ENCODE results near the gene PRPF40A. TPM values are rescaled to one million over a fixed set of nuclear protein-coding genes. Genes with fewer than 3 reads are reported as not detected.

PRPF40A gene
- total and polyA plus RNA-seq, 8 donors = 11.3 to 185 (median 71.7) TPM

- H3K9me3 ChIP-seq = no peaks in the 10 kb centered on the region
- H3K4me1 ChIP-seq = peaks cover 15 to 37% (median 26%) of the 10 kb centered on the region in 4 donors
- no peak for DNase-seq
- H3K27me3 ChIP-seq = no peaks in the 10 kb centered on the region
- intact Hi-C loops (cut with DNase I; ENCODE audit: low total_unique reads) = no loop called here
- WGBS, 5 donors = 39 to 78% (median 44%) methylated on average over 3 to 4 of the region's 4 CpGs
- H3K4me3 ChIP-seq = no peak overlapping the region
- TF ChIP-seq POLR2A (IDR thresholded peaks at IDR 0.05) = no peak
- TF ChIP-seq POLR2AphosphoS5 (IDR thresholded peaks at IDR 0.05) = no peak
- no peak for TF ChIP-seq CTCF (IDR thresholded peaks at IDR 0.05)
- peak overlapping the region in 1 of 5 donors; percentile 40 for H3K27ac ChIP-seq
- peaks cover 6 to 60% (median 46%) of the 10 kb centered on the region in 4 donors for H3K36me3 ChIP-seq
Measured at GRCh38 chr2:152646264-152646663, 71.0 kb downstream of the PRPF40A start.

GRCh38 chr2:152644189-152644873 lies 72.9 kb downstream of the PRPF40A start:
- intact Hi-C loops (cut with DNase I; ENCODE audit: low total_unique reads) = no loop called here
- Histone ChIP-seq H3K36me3 (peaks cover 22 to 66% (median 59%) of the 10 kb centered on the region in 4 donors), H3K4me3 (no peak overlapping the region), H3K27ac (no peak overlapping the region), H3K27me3 (no peaks in the 10 kb centered on the region), H3K9me3 (no peaks in the 10 kb centered on the region), H3K4me1 (peaks cover 15 to 28% (median 21%) of the 10 kb centered on the region in 4 donors)
- TF ChIP-seq EP300 (IDR thresholded peaks at IDR 0.05) = no peak
- TF ChIP-seq POLR2AphosphoS5 (IDR thresholded peaks at IDR 0.05) = no peak
- no peak for TF ChIP-seq CTCF (IDR thresholded peaks at IDR 0.05)
- no peak for TF ChIP-seq POLR2A (IDR thresholded peaks at IDR 0.05)
- DNase-seq = no peak
- WGBS, 5 donors = 90 to 96% (median 92%) methylated on average over 6 of the region's 6 CpGs

- H3K27me3 ChIP-seq = no peaks in the 10 kb centered on the region
- WGBS, 5 donors = 74 to 82% (median 79%) methylated on average over 8 of the region's 8 CpGs
- H3K27ac ChIP-seq = no peak overlapping the region
- peaks cover 0 to 8% (median 3%) of the 10 kb centered on the region in 4 donors for H3K4me1 ChIP-seq
- peaks cover 28 to 85% (median 79%) of the 10 kb centered on the region in 4 donors for H3K36me3 ChIP-seq
- no peaks in the 10 kb centered on the region for H3K9me3 ChIP-seq
- H3K4me3 ChIP-seq = no peak overlapping the region
- TF ChIP-seq CTCF (IDR thresholded peaks at IDR 0.05) (no peak), POLR2AphosphoS5 (IDR thresholded peaks at IDR 0.05) (no peak), EP300 (IDR thresholded peaks at IDR 0.05) (no peak), POLR2A (IDR thresholded peaks at IDR 0.05) (no peak)
- no peak for DNase-seq
- intact Hi-C loops (cut with DNase I; ENCODE audit: low total_unique reads) = loop anchor here (5.0 kb wide), 1 partner anchor 451 kb away; no protein-coding TSS in a partner anchor
Measured at GRCh38 chr2:152638590-152638989, 78.7 kb downstream of the PRPF40A start.

- intact Hi-C loops (cut with DNase I; ENCODE audit: low total_unique reads) = loop anchor here (5.0 kb wide), 1 partner anchor 451 kb away; no protein-coding TSS in a partner anchor
- H3K36me3 ChIP-seq = peaks cover 25 to 85% (median 79%) of the 10 kb centered on the region in 4 donors
- 77 to 88% (median 83%) methylated on average over 2 of the region's 2 CpGs for WGBS, 5 donors
- H3K9me3 ChIP-seq = no peaks in the 10 kb centered on the region
- no peak overlapping the region for H3K27ac ChIP-seq
- no peak for TF ChIP-seq POLR2AphosphoS5 (IDR thresholded peaks at IDR 0.05)
- TF ChIP-seq POLR2A (IDR thresholded peaks at IDR 0.05) = no peak
- TF ChIP-seq EP300 (IDR thresholded peaks at IDR 0.05) = no peak
- no peak for TF ChIP-seq CTCF (IDR thresholded peaks at IDR 0.05)
- DNase-seq = no peak
- H3K27me3 ChIP-seq = no peaks in the 10 kb centered on the region
- peaks cover 0 to 8% (median 3%) of the 10 kb centered on the region in 4 donors for H3K4me1 ChIP-seq
- H3K4me3 ChIP-seq = no peak overlapping the region
Measured at GRCh38 chr2:152638056-152638455, 79.2 kb downstream of the PRPF40A start.

Measured in stomach (tissue), 9 donors.